AG04449 (cell line): Measurements from ENCODE around the gene SRPK3.

Source experiments
- CTCF ChIA-PET: fragments of 350-600 bp; formaldehyde crosslinking; extraction: SDS; loops from one replicate; lab custom pipeline; 2021; ENCODE audit warnings: antibody characterized with exemption; lab: Yijun Ruan, JAX
- POLR2A ChIA-PET: fragments of 400-600, 350-600 bp; formaldehyde crosslinking; extraction: SDS; loops from one replicate; lab custom pipeline; 2020; ENCODE audit warnings: antibody characterized with exemption, inconsistent platforms; lab: Yijun Ruan, JAX
- DNase-seq: peaks from one replicate; pipeline ENCODE4 v3.0.0-alpha.2; 2010; ENCODE audit warnings: low read depth, low spot score
- H3K4me3 ChIP-seq: 2 replicates; pipeline ENCODE4 v1.5.1; 2011; ENCODE audit warnings: low read depth, mild to moderate bottlenecking, control low read depth, low read length
- CTCF ChIP-seq: IDR thresholded peaks from one replicate; pipeline ENCODE4 v1.5.1; 2011; ENCODE audit warnings: mild to moderate bottlenecking, moderate library complexity, low read length, control low read depth, inconsistent platforms; ENCODE audit not compliant: insufficient read depth; ENCODE audit errors: missing control alignments

SRPK3 gene

DNA sequence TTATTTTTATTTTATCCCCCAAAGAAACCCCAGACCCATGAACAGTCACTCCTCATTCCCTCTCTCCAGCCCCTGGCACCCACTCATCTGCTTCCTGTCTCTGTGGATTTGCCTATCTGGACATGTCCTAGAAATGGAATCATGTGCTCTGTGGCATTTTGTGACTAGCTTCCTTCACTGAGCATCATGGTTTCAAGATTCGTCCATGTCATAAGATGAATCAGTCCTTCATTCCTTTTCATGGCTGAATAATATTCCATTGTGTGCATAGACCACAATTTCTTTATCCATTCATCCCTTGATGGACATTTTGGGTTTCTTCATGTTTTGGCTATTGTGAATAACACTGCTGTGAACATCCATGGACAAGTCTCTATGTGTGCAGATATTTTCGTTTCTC lies 46.0 kb upstream of the SRPK3 start:
- ChIA-PET CTCF (interaction anchor here (0.8 to 1.2 kb wide), 2 partner anchors 9 to 29 kb away, joined by 3 to 5 read pairs; partner anchors contain the start of gene PLXNB3), POLR2A (no interaction called here)
- no peak for TF ChIP-seq CTCF
- no peak overlapping the region for H3K4me3 ChIP-seq
- DNase-seq, result no peak

DNA sequence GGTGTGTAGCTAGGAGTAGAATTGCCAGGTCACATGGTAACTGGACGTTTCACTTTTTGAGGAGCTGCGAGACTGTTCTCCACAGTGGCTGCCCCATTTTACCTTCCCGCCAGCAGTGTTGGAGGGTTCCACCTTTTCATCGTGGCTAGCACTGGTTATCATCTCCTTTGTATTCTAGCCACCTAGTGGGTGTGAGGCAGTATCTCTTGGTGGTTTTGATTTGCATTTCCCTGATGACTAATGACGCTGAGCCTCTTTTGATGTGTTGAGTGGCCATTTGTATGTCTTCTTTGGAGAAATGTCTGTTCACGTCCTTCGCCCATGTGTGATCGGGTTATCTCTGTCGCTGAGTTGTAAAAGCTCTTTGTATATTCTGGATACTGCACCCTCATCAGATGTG lies 45.6 kb upstream of the SRPK3 start:
- no peak for DNase-seq
- ChIA-PET POLR2A (no interaction called here), CTCF (interaction anchor here (0.8 to 1.2 kb wide), 2 partner anchors 9 to 29 kb away, joined by 3 to 5 read pairs; partner anchors contain the start of gene PLXNB3)
- TF ChIP-seq CTCF, result no peak
- H3K4me3 ChIP-seq, result no peak overlapping the region

DNA sequence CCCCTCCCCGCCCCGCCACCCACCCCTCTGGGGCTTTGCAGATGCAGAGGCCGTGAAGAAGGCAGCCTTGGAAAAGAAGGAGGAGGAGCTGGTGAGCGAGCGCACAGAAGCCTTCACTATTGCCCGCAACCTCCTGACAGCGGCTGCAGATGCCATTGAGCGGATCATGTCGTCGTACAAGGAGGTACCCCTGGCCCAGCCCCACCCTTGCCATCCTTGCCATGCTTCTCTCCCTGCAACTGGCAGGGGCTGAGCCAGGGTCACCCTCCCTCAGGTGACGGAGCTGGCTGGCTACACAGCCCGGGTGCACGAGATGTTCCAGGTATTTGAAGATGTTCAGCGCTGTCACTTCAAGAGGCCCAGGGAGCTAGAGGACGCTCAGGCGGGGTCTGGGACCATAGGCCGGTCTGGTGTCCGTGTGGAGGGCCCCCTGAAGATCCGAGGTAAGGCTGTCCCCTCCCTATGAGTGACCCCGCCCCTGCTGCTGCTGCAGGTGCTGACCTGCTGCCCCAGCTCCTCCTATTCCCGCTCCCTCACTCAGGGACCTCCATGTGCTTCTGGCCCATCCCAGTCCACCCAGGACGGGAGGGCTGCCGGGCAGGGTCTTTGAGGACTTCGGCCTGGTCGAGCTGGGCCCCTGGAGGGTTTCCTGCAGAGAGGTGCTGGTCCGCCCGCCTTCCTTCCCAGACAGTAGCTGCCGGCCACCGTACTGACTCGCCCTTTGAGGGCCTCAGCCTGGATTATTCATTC lies 44.6 kb upstream of the SRPK3 start:
- no peak overlapping the region for H3K4me3 ChIP-seq
- no peak for DNase-seq
- ChIA-PET CTCF (no interaction called here), POLR2A (interaction anchor here (0.5 kb wide), 1 partner anchor 40 kb away, joined by 3 read pairs; no protein-coding TSS in a partner anchor)
- no peak for TF ChIP-seq CTCF

GRCh38 chrX:153736871-153737441 lies 43.9 kb upstream of the SRPK3 start:
- no peak overlapping the region for H3K4me3 ChIP-seq
- ChIA-PET POLR2A (no interaction called here), CTCF (no interaction called here)
- no peak for DNase-seq
- no peak for TF ChIP-seq CTCF

- H3K4me3 ChIP-seq, result no peak overlapping the region
- CTCF ChIA-PET, result no interaction called here
- DNase-seq, result no peak
- no peak for TF ChIP-seq CTCF
- POLR2A ChIA-PET, result no interaction called here
These were observed 42.7 kb upstream of the SRPK3 start for GRCh38 chrX:153738056-153738605.
